Measurements from ENCODE around the gene CTAG1A. TPM values are rescaled to one million over a fixed set of nuclear protein-coding genes. Genes with fewer than 3 reads are reported as not detected.

Gene CTAG1A
- total and polyA plus RNA-seq, 9 of the 15 experiments (the other 6 are each of a cell fraction or from before 2014, with no cell fraction given), result 0.32 TPM; not detected in 8

- peaks cover 69% of the 10 kb centered on the region for H3K79me2 ChIP-seq (ENCODE audit: control insufficient read depth, insufficient read depth, low read length)
- in situ Hi-C loops (cut with MboI), result loop anchor here (25.0 kb wide), 1 partner anchor 379 kb away; no protein-coding TSS in a partner anchor
- H2AFZ ChIP-seq (ENCODE audit: low read depth, low read length), result no peak overlapping the region
- FAIRE-seq (peak; percentile 15), DNase-seq (ENCODE audit: extremely low read depth in 1 of 4, low spot score in 3 of 4) (no peak), ATAC-seq (peak; percentile 12; the same call in 2 of the 3 replicates)
- H3K9me3 ChIP-seq (replicated peaks; ENCODE audit: control insufficient read depth, insufficient read depth, low read depth, low read length), result no peaks in the 10 kb centered on the region
- H3K4me2 ChIP-seq (ENCODE audit: insufficient read depth, low read length), result peak overlapping the region; percentile 87
- no peak overlapping the region for H3K4me3 ChIP-seq
- no TSS peak for BruUV-seq (replicated peaks)
- H3K27me3 ChIP-seq (ENCODE audit: control insufficient read depth in 2 of 2, insufficient read depth in 2 of 2, low read length in 2 of 2), result no peaks in the 10 kb centered on the region
- H3K9me1 ChIP-seq (ENCODE audit: control insufficient read depth, insufficient read depth, low read length), result no peaks in the 10 kb centered on the region
- ChIA-PET CTCF (ENCODE audit: low intra/inter-chr PET ratio) (interaction anchor here (0.6 kb wide), 1 partner anchor 165 kb away, joined by 3 read pairs; no protein-coding TSS in a partner anchor), POLR2A (interaction anchor here (0.6 to 1.9 kb wide), 8 partner anchors 11 to 895 kb away, joined by 3 to 12 read pairs (median 4); partner anchors contain the start of gene ATP6AP1)
- peaks cover 64% of the 10 kb centered on the region for H3K36me3 ChIP-seq (ENCODE audit: control insufficient read depth, insufficient read depth, low read length)
- WGBS (ENCODE audit: insufficient coverage, low coverage, missing lambda C conversion rate), result 59% methylated on average over 14 of the region's 19 CpGs
- peak overlapping the region; percentile 94 for H3K27ac ChIP-seq (ENCODE audit: extremely low read depth, low read depth, low read length)
- H3K9ac ChIP-seq (ENCODE audit: insufficient read depth in 1 of 2, low read depth in 2 of 2, low read length in 2 of 2), result peak overlapping the region; percentile 91
- peaks cover 38 to 51% of the 10 kb centered on the region in 2 experiments for H3K4me1 ChIP-seq (replicated peaks in 1 of 2; ENCODE audit: control insufficient read depth in 2 of 2, insufficient read depth in 2 of 2, low read length in 2 of 2)
- H4K20me1 ChIP-seq (replicated peaks; ENCODE audit: control insufficient read depth, insufficient read depth, low read length), result no peaks in the 10 kb centered on the region
- intact Hi-C loops (cut with micrococcal nuclease), result no loop called here
- no peak for TF ChIP-seq IRF9 (tag; IDR thresholded peaks at IDR 0.05)
- no peak for TF ChIP-seq ZNF253 (CRISPR knock-in tag; conservative IDR thresholded peaks at IDR 0.05)
- TF ChIP-seq NFE2 (IDR thresholded peaks at IDR 0.05; ENCODE audit: low read depth), result peak; percentile 45; the same call in 1 of the 2 replicates
- TF ChIP-seq JUND (IDR thresholded peaks at IDR 0.05; ENCODE audit: borderline replicate concordance, low read depth, low read length), result no peak
- TF ChIP-seq JUND (tag; IDR thresholded peaks at IDR 0.05; ENCODE audit: borderline replicate concordance, low read depth, low read length), result peak; percentile 11; the same call in 1 of the 3 replicates
- TF ChIP-seq GATAD2B (IDR thresholded peaks at IDR 0.05; ENCODE audit: borderline replicate concordance), result no peak
- peak; percentile 50 for TF ChIP-seq MAX (CRISPR knock-in tag; IDR thresholded peaks at IDR 0.05)
- no peak for TF ChIP-seq ETV5 (CRISPR knock-in tag; IDR thresholded peaks at IDR 0.05; ENCODE audit: low read depth)
- TF ChIP-seq PYGO2 (tag; IDR thresholded peaks at IDR 0.05), result no peak
- TF ChIP-seq CEBPB (tag; IDR thresholded peaks at IDR 0.05), result no peak
- TF ChIP-seq RAD51 (IDR thresholded peaks at IDR 0.05; ENCODE audit: borderline replicate concordance, low read depth), result no peak
- no peak for TF ChIP-seq ARID3A (IDR thresholded peaks at IDR 0.05; ENCODE audit: borderline replicate concordance, low read depth, low read length)
- no peak for TF ChIP-seq ZNF263 (CRISPR knock-in tag; IDR thresholded peaks at IDR 0.05; ENCODE audit: borderline replicate concordance)
- no peak for TF ChIP-seq SFPQ (IDR thresholded peaks at IDR 0.05; ENCODE audit: low read depth, low read length)
- no peak for TF ChIP-seq MED1 (CRISPR knock-in tag; IDR thresholded peaks at IDR 0.05; ENCODE audit: borderline replicate concordance)
Observed at GRCh38 chrX:154540897-154541535, 43.9 kb upstream of the CTAG1A start.
